Activated CD4-positive, alpha-beta T cell treated with anti-CD3 and anti-CD28 coated beads, Interleukin-2, amount 10 ng/mL, durations not matched to agents 7 days and 5 days (primary cell): ENCODE results near the gene MINDY4. TPM values are rescaled to one million over a fixed set of nuclear protein-coding genes. Genes with fewer than 3 reads are reported as not detected.
"Not testable (repeated sequence)": the region's sequence is repeated elsewhere in the genome, so short reads cannot be mapped to it uniquely, and the experiment has no call there.

ENCODE experiments used
- CTCF ChIA-PET: fragments of 350-600 bp; sonication (Branson Sonifier 250); formaldehyde crosslinking; loops from one replicate; lab custom pipeline; 2021; ENCODE audit warnings: antibody characterized with exemption; lab: Charles Lee
- POLR2A ChIA-PET: fragments of 350-600 bp; sonication (Branson Sonifier 250); formaldehyde crosslinking; loops from one replicate; lab custom pipeline; 2021; ENCODE audit warnings: antibody characterized with exemption; lab: Charles Lee
- DNase-seq: peaks from one replicate; pipeline ENCODE4 v3.0.0-alpha.2; 2020
- H3K27ac Mint-ChIP-seq: one replicate; pipeline ENCODE4 v1.8.0; 2021; ENCODE audit warnings: mild to moderate bottlenecking, moderate library complexity, mixed read lengths
- H3K27me3 Mint-ChIP-seq: one replicate; pipeline ENCODE4 v1.8.0; 2021; ENCODE audit warnings: mixed read lengths
- H3K36me3 Mint-ChIP-seq: one replicate; pipeline ENCODE4 v1.8.0; 2021; ENCODE audit warnings: low read depth, mixed read lengths
- H3K4me1 Mint-ChIP-seq: one replicate; pipeline ENCODE4 v1.8.0; 2021; ENCODE audit warnings: mixed read lengths
- H3K4me3 Mint-ChIP-seq: one replicate; pipeline ENCODE4 v1.8.0; 2021; ENCODE audit warnings: mild to moderate bottlenecking, moderate library complexity, mixed read lengths
- H3K9me3 Mint-ChIP-seq: one replicate; pipeline ENCODE4 v1.8.0; 2021; ENCODE audit warnings: mixed read lengths
- total RNA-seq, 2 experiments: library from RNA; stranded (reverse); gene quantifications; one replicate each; pipeline ENCODE4 v1.2.3, GENCODE V29; 2021

The MINDY4 gene
- total RNA-seq, 2 experiments from 2014 or later: 1.3 to 1.8 TPM

DNA sequence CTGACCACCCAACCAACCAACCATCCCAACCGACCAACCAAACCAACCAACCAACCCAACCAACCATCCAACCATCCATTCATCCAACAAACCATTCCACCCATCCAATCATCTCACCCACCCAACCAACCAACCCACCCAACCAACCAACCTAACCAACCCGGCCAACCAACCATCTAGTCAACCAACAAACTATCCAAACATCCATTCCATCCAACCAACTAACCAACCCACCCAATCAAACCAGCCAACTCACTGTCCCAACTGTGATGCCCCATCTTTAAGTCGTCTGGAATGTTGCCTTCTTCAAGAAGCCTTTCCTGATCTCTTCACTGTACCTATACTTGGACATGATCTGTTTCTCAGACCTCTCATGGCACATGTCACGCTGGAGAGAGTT is 31.6 kb downstream of the MINDY4 start:
- ChIA-PET POLR2A (no interaction called here), CTCF (no interaction called here)
- no peaks in the 10 kb centered on the region for H3K27me3 Mint-ChIP-seq
- peaks cover 4% of the 10 kb centered on the region for H3K4me1 Mint-ChIP-seq
- H3K4me3 Mint-ChIP-seq: no peak overlapping the region
- H3K36me3 Mint-ChIP-seq: no peaks in the 10 kb centered on the region
- H3K9me3 Mint-ChIP-seq: no peaks in the 10 kb centered on the region
- no peak overlapping the region for H3K27ac Mint-ChIP-seq
- no peak for DNase-seq

DNA sequence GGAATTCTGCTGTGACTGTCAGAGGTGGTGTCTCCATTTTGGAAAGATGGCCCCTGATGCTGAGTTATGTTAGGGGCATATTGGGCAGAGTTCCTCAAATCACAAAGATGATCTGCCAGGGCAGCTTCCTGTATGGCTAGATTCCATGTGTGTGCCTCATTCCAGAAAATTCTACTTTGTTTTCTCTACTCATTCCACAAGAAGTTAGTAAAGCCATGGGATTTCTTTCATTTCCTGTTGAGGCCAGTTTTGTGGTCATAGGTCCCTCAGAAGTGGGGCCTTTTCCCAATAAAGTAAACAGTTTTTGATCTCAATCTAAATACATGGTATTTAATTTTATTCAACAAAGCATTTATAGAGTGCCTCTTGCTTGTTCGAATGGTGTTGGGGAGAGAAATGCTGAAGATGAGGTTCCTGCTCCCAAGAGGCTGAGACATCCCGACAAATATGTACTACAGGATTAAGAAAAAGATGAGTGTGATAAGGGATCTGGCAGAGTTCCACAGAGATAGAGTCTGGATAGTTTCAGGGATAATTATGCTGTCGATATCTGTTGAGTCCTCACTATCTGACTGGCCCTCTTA is 33.0 kb downstream of the MINDY4 start:
- CTCF ChIA-PET: no interaction called here

DNA sequence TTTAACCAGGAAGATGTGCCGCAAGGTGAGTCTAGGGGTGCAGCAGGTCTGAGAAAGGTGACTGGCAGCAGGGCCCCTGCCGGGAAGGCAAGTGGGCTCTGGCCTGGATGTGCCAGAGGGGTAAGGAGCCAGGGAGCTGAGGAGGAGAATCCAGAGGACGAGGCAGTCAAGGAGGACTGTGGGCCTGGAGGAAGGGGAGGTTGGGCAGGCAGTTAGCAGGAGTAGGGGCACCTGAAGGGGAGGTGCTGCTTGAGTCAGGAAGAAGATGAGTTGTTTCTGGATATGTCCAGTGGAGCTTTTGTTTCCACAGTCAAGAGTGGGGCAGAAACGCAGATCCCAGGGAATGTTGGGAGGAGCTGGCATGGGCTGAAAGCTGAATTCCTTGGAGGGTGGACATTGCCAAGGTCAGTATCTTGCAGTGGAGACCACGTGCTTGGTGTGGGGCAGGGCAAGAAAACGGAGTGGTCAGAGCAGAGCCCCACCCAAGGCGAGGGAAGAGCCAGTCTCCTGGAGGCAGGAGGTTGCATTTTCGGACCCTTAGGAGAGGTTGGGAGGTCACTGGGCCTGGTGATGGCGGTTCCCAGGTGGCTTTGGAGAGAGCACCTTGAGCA is 34.0 kb downstream of the MINDY4 start:
- CTCF ChIA-PET: interaction anchor here (1.4 kb wide), 1 partner anchor 9 kb away, joined by 5 read pairs; no protein-coding TSS in a partner anchor
- Mint-ChIP-seq H3K36me3 (no peaks in the 10 kb centered on the region), H3K27ac (no peak overlapping the region), H3K27me3 (no peaks in the 10 kb centered on the region), H3K4me3 (no peak overlapping the region), H3K4me1 (peaks cover 4% of the 10 kb centered on the region), H3K9me3 (no peaks in the 10 kb centered on the region)
- DNase-seq: no peak
- POLR2A ChIA-PET: no interaction called here

More for the DNA sequence above, 33.0 kb downstream of the MINDY4 start:
- Mint-ChIP-seq H3K4me3 (no peak overlapping the region), H3K36me3 (no peaks in the 10 kb centered on the region), H3K4me1 (peaks cover 4% of the 10 kb centered on the region), H3K9me3 (no peaks in the 10 kb centered on the region), H3K27ac (no peak overlapping the region), H3K27me3 (no peaks in the 10 kb centered on the region)
- POLR2A ChIA-PET: no interaction called here
- DNase-seq: no peak

DNA sequence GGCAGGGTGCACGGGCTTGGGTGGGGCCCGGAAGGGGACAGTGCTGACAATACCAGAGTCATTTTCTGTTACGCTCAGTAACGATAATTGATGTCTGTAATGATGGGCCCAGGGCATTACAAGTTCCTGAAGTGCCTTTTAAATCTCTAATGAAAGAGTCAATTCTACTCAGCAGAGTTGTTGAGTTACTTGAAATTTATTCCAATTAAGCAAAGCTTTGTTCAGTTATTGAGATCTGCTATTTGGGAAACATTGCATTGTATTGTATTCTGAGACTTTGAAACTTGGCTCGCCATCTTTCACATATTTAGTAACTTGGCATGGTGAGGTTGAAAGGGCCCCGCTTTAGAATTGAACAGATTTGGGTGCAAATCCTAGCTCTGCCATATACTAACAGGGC is 34.7 kb downstream of the MINDY4 start:
- Mint-ChIP-seq H3K4me3 (no peak overlapping the region), H3K27me3 (no peaks in the 10 kb centered on the region), H3K36me3 (no peaks in the 10 kb centered on the region), H3K4me1 (peaks cover 2% of the 10 kb centered on the region), H3K27ac (no peak overlapping the region), H3K9me3 (no peaks in the 10 kb centered on the region)
- POLR2A ChIA-PET: no interaction called here
- DNase-seq: no peak
- CTCF ChIA-PET: interaction anchor here (1.4 kb wide), 1 partner anchor 9 kb away, joined by 5 read pairs; no protein-coding TSS in a partner anchor

DNA sequence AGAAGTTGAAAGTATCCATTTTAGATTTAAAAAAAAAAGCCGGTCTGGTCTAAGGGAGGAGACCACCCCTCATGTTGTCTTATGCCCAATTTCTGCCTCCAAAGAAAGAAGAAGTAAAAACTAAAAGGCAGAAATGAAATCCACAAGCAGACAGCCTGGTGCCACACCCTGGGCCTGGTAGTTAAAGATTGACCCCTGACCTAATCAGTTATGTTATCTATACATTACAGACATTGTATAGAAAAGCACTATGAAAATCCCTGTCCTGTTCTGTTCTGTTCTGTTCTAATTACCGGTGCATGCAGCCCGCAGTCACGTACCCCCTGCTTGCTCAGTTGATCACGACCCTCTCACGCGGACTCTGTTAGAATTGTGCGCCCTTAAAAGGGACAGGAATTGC is 36.3 kb downstream of the MINDY4 start:
- DNase-seq, H3K9me3 Mint-ChIP-seq, H3K4me1 Mint-ChIP-seq, H3K27ac Mint-ChIP-seq, H3K36me3 Mint-ChIP-seq, H3K4me3 Mint-ChIP-seq, H3K27me3 Mint-ChIP-seq, CTCF ChIA-PET, POLR2A ChIA-PET: not testable (repeated sequence)

DNA sequence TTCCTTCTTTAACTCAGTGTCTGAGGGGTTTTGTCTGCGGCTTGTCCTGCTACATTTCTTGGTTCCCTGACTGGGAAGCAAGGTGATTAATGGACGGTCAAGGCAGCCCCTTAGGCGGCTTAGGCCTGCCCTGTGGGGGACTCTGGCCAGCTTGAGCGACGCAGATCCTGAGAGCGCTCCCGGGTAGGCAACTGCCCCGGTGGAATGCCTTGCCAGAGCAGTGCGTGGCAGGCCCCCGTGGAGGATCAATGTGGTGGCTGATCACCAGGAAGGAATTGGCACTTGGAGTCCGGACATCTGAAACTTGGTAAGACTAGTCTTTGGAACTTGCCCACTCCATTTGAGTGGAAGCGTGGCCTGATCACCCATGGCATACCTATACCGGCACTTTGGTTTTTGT is 36.7 kb downstream of the MINDY4 start:
- DNase-seq, H3K36me3 Mint-ChIP-seq, H3K4me3 Mint-ChIP-seq, CTCF ChIA-PET, H3K27me3 Mint-ChIP-seq, H3K9me3 Mint-ChIP-seq, POLR2A ChIA-PET, H3K27ac Mint-ChIP-seq, H3K4me1 Mint-ChIP-seq: not testable (repeated sequence)

DNA sequence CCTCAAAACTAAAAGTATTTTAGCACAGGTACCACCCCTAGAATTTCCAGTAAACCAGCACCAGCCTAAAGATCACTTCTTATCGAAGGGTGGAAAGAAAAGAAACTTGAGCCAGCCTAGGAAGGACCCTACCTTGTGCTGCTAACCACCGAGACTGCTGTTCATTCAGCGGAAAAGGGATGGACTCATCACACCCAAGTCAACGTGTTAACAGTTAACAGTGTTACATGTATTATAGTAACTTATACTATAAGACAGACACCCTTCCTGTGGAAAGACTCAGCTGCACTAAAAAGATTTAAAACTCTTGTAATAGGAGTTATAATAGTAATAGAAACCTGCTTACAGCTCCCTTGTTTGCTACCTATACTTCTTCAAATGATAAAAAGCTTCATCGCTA is 39.8 kb downstream of the MINDY4 start:
- Mint-ChIP-seq H3K27ac (no peak overlapping the region), H3K36me3 (no peaks in the 10 kb centered on the region), H3K4me3 (no peak overlapping the region), H3K4me1 (peaks cover 2% of the 10 kb centered on the region), H3K27me3 (no peaks in the 10 kb centered on the region), H3K9me3 (no peaks in the 10 kb centered on the region)
- ChIA-PET CTCF (no interaction called here), POLR2A (interaction anchor here (0.6 kb wide), 1 partner anchor 55 kb away, joined by 3 read pairs; no protein-coding TSS in a partner anchor)
- no peak for DNase-seq

DNA sequence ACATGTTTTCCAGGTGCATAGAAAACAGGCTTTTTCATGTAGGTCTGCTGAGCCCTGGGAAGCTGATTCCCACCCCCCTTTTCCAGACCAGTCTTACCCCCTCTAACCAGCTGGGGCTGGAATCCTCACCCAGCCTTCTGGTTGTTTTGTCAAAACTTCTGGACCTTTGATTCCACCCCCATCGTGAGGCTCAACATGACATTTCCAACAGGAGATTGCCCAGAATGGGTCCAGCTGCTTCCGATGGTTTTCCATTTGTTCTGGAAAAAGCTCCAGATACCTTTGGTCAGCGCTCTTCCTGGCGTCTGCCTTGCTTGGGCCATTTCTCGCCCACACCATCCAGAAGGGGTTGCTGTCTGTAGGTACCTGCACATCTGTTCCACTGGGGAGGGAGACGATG is 41.5 kb downstream of the MINDY4 start:
- H3K4me3 Mint-ChIP-seq: no peak overlapping the region
- CTCF ChIA-PET: no interaction called here
- H3K36me3 Mint-ChIP-seq: no peaks in the 10 kb centered on the region
- DNase-seq: no peak
- POLR2A ChIA-PET: no interaction called here
- no peak overlapping the region for H3K27ac Mint-ChIP-seq
- no peaks in the 10 kb centered on the region for H3K9me3 Mint-ChIP-seq
- H3K4me1 Mint-ChIP-seq: peaks cover 2% of the 10 kb centered on the region
- no peaks in the 10 kb centered on the region for H3K27me3 Mint-ChIP-seq

DNA sequence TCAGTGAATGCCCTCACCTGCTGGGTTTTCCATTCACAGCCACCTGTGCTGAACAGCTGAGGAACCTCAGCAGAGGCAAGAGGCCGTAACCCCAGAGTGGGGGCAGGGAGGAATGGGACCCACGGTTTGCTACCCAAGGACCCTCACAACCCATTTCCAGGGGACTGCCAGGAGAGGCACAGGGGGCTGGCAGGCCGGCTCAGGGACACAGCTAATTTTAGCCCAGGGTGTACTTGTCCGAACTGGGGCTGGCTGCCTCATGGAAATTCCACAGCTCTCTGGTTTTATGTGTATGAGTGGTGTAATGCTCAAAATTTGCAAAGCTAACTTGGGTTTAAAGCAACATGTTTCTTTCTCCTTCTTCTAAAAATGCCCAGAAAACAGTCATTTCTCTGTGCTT is 42.2 kb downstream of the MINDY4 start:
- DNase-seq: no peak
- Mint-ChIP-seq H3K9me3 (no peaks in the 10 kb centered on the region), H3K36me3 (no peaks in the 10 kb centered on the region), H3K27me3 (peaks cover 1% of the 10 kb centered on the region), H3K4me1 (peaks cover 2% of the 10 kb centered on the region), H3K27ac (no peak overlapping the region), H3K4me3 (no peak overlapping the region)
- ChIA-PET POLR2A (no interaction called here), CTCF (no interaction called here)

DNA sequence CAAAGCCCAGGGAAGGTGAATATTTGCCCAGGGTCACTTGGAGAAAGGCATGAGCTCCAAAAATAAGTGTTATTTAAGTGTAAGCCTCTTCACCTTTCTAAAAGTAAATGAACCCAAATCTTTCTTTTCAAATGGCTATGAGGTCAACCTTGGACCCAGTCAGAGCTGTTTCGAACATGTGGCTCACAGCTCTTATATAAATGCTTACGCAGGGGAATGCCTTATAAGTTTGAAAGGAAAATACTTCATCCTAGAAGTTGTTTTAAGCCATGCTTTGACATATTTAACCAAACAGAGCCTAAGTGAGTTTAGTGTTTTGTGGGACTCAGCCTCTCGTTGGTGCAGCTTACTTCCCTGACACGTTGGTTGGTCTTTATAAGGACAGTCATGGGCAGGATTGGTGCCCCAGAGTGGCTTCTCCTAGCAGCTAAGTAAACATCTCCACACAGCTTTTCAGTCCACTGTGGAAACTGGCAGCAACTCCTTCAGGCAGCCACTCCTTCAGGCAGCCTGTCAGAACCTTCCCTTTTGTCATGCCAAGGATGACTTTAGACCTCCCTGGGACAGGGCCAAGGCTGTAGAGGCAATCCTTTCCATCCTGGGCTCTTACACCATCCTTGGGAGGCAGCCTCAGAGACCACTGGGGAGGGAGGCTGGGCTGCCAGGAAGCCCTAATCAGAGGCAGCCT is 43.6 kb downstream of the MINDY4 start:
- H3K9me3 Mint-ChIP-seq: no peaks in the 10 kb centered on the region
- POLR2A ChIA-PET: no interaction called here
- H3K27me3 Mint-ChIP-seq: peaks cover 2% of the 10 kb centered on the region
- no peaks in the 10 kb centered on the region for H3K36me3 Mint-ChIP-seq
- DNase-seq: no peak
- no peak overlapping the region for H3K4me3 Mint-ChIP-seq
- CTCF ChIA-PET: interaction anchor here (1.5 kb wide), 1 partner anchor 9 kb away, joined by 5 read pairs; no protein-coding TSS in a partner anchor
- H3K4me1 Mint-ChIP-seq: peaks cover 2% of the 10 kb centered on the region
- H3K27ac Mint-ChIP-seq: no peak overlapping the region

DNA sequence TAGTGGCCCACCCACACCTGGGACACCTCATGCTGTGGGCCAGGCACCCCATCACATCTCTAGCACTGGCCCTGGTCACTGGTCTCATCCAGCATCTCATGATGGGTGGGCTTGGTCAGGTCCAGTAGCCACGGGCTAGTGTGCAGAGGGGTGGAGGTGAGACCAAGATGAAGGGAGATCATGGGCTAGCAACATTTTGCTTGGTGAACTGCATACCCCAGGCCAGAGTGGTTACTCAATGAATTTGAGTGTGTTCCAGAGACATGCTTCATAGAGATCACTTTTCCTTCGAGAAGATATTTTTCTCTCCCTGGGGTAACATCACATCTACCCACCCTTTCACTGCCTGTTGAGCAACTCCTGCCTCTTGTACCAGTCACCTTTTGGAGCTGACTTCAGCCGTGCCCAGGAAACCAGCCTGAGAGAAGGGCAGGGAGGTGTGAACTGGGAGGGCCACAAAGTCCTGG is 44.2 kb downstream of the MINDY4 start:
- Mint-ChIP-seq H3K27ac (no peak overlapping the region), H3K36me3 (no peaks in the 10 kb centered on the region), H3K4me1 (peaks cover 2% of the 10 kb centered on the region), H3K27me3 (peaks cover 2% of the 10 kb centered on the region), H3K9me3 (no peaks in the 10 kb centered on the region), H3K4me3 (no peak overlapping the region)
- ChIA-PET POLR2A (no interaction called here), CTCF (no interaction called here)
- no peak for DNase-seq

DNA sequence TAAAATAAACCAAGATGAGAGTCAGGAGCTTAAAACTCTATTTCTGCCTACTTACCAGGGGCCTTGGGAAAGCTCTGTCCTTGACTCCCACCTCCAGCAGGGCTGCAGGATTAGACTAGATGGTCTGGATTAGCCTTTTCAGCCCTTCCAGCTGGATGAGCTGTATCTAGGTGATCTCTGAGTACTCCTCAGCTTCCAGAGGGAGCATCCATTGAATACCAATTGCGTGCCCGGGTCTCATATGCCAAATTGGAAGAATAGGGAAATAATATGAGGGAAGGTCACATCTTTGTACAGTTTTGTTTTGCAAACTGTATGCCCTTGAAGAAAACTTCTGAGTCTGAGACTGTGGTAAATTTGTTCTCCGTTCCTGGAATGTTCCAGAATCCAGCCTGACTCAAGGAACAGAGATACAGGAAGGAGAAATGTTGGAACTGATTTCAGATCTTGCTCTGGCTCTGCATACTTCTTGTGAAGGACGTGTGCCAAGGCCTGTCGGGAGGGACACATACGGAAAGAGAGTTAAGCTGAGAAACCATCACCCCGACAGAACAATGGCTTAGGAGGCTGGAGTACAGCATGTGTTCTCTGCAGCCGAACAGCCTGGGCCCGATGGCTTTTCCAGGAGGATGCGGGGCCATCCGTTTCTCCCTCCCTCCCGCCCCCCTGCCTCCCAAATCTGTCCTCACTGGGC is 44.9 kb downstream of the MINDY4 start:
- H3K27me3 Mint-ChIP-seq: peaks cover 2% of the 10 kb centered on the region
- H3K9me3 Mint-ChIP-seq: no peaks in the 10 kb centered on the region
- no peak overlapping the region for H3K4me3 Mint-ChIP-seq
- no peak overlapping the region for H3K27ac Mint-ChIP-seq
- CTCF ChIA-PET: no interaction called here
- POLR2A ChIA-PET: no interaction called here
- H3K36me3 Mint-ChIP-seq: no peaks in the 10 kb centered on the region
- no peak for DNase-seq
- peaks cover 2% of the 10 kb centered on the region for H3K4me1 Mint-ChIP-seq
